ENCODE results near the gene AFG3L2. TPM values are rescaled to one million over a fixed set of nuclear protein-coding genes. Genes with fewer than 3 reads are reported as not detected.

Gene AFG3L2
- total and polyA plus RNA-seq, 2 of the 13 experiments (the other 11 are each of a cell fraction or from before 2014, with no cell fraction given): 28.6 to 86.9 TPM

GRCh38 chr18:12393510-12393909 is 16.5 kb upstream of the AFG3L2 start:
- ChIA-PET POLR2A (interaction anchor here (1.0 to 1.8 kb wide), 5 partner anchors 16 to 490 kb away, joined by 3 to 10 read pairs (median 6); partner anchors contain the start of genes AFG3L2, CEP76, PSMG2 and PTPN2), CTCF (ENCODE audit: low intra/inter-chr PET ratio, low total read pairs) (interaction anchor here (1.7 kb wide), 1 partner anchor 266 kb away, joined by 10 read pairs; no protein-coding TSS in a partner anchor)
- Histone ChIP-seq H2AFZ (ENCODE audit: low read length) (peak overlapping the region; percentile 46), H3K4me2 (ENCODE audit: low read depth, low read length) (peak overlapping the region; percentile 59), H3K9me3 (ENCODE audit: low read length) (no peaks in the 10 kb centered on the region), H3K36me3 (replicated peaks in 1 of 2; ENCODE audit: control insufficient read depth in 1 of 2, insufficient read depth in 2 of 2, low read length in 2 of 2) (no peaks in the 10 kb centered on the region), H3K9ac (ENCODE audit: insufficient read depth, low read depth, low read length) (no peak overlapping the region), H4K20me1 (ENCODE audit: insufficient read depth, low read length) (no peaks in the 10 kb centered on the region), H3K4me1 (ENCODE audit: insufficient read depth, low read length) (peaks cover 65% of the 10 kb centered on the region), H3K4me3 (replicated peaks in 1 of 3; ENCODE audit: insufficient read depth in 1 of 3, low read depth in 2 of 3, low read length in 3 of 3) (peak overlapping the region in 2 of 3 experiments; percentile 5 to 30; a peak in 2 of 6 replicates), H3K79me2 (ENCODE audit: insufficient read depth, low read length) (no peaks in the 10 kb centered on the region), H3K27ac (ENCODE audit: extremely low read length, insufficient read depth, low read length) (no peak overlapping the region), H3K27me3 (ENCODE audit: control insufficient read depth in 1 of 2, insufficient read depth in 2 of 2, low read length in 2 of 2) (peaks cover 0 to 10% of the 10 kb centered on the region in 2 experiments; a peak in 1 of 5 replicates)
- intact Hi-C loops (cut with micrococcal nuclease; ENCODE audit: unreplicated experiment) (loop anchor here (10.0 kb wide), 2 partner anchors 141 to 541 kb away; no protein-coding TSS in a partner anchor), in situ Hi-C loops (cut with HindIII; ENCODE audit: extremely low pct_ligation_motif_present, low pct_unique_long_range_greater_than_20kb) (loop anchor here (5.0 to 25.0 kb wide), 3 partner anchors 141 to 544 kb away; partner anchors contain the start of genes SEH1L and SPIRE1)
- DNase-seq (ENCODE audit: low spot score) (no peak), ATAC-seq (no peak), FAIRE-seq (no peak)
- TF ChIP-seq ATAD3A (CRISPR knock-in tag; IDR thresholded peaks at IDR 0.05) (no peak), CHD4 (IDR thresholded peaks at IDR 0.05; ENCODE audit: borderline replicate concordance, low read length) (no peak), TBX2 (CRISPR knock-in tag; IDR thresholded peaks at IDR 0.05; ENCODE audit: borderline replicate concordance) (no peak), ATF7-NPFF (CRISPR knock-in tag; IDR thresholded peaks at IDR 0.05; ENCODE audit: low read depth) (no peak), RBFOX2 (IDR thresholded peaks at IDR 0.05; ENCODE audit: low read depth, low read length) (no peak)
- TF ChIP-seq, protein P1, sequence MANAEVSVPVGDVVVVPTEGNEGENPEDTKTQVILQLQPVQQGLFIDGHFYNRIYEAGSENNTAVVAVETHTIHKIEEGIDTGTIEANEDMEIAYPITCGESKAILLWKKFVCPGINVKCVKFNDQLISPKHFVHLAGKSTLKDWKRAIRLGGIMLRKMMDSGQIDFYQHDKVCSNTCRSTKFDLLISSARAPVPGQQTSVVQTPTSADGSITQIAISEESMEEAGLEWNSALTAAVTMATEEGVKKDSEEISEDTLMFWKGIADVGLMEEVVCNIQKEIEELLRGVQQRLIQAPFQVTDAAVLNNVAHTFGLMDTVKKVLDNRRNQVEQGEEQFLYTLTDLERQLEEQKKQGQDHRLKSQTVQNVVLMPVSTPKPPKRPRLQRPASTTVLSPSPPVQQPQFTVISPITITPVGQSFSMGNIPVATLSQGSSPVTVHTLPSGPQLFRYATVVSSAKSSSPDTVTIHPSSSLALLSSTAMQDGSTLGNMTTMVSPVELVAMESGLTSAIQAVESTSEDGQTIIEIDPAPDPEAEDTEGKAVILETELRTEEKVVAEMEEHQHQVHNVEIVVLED (CRISPR knock-in tag; IDR thresholded peaks at IDR 0.05; ENCODE audit: borderline replicate concordance): no peak
- 0% methylated on average over 3 of the region's 3 CpGs for WGBS (ENCODE audit: low lambda C conversion rate)
- no TSS peak for BruUV-seq (replicated peaks)

Measured in HepG2 (cell line).